ENCODE results near the gene BRSK1. TPM values are rescaled to one million over a fixed set of nuclear protein-coding genes. Genes with fewer than 3 reads are reported as not detected.

The BRSK1 gene
- total RNA-seq: 0.21 and 0.48 TPM in 2 replicates

GRCh38 chr19:55283548-55284377, at the start of gene BRSK1:
Gene BRSK1 (plus strand): TSS chr19:55283997. CDS start chr19:55284443, 446 bp downstream.

GRCh38 chr19:55258828-55259539, 24.8 kb upstream of the BRSK1 start, which contains the start of gene PPP6R1:
Gene PPP6R1 (minus strand): TSS chr19:55259017. CDS start chr19:55247103, 11,914 bp downstream.

GRCh38 chr19:55279770-55280643, 3.8 kb upstream of the BRSK1 start, which contains the start of gene HSPBP1:
Gene HSPBP1 (minus strand): TSS chr19:55280110. CDS start chr19:55279608, 502 bp downstream.

GRCh38 chr19:55325172-55325571, 41.4 kb downstream of the BRSK1 start, which contains the start of gene TMEM150B:
Gene TMEM150B (minus strand): TSS chr19:55325341. CDS start chr19:55321036, 4,305 bp downstream.

GRCh38 chr19:55339105-55339888, 55.5 kb downstream of the BRSK1 start, which contains the start of gene KMT5C:
Gene KMT5C (plus strand): TSS chr19:55339876. CDS start chr19:55341937, 2,061 bp downstream.

GRCh38 chr19:55354698-55355212, 71.0 kb downstream of the BRSK1 start, which contains the start of gene COX6B2:
Gene COX6B2 (minus strand): TSS chr19:55354719. CDS start chr19:55354521, 198 bp downstream.

Other genes with a start within 250 kb of the BRSK1 start
- not detected in 2 replicates for gene GP6, start 245.7 kb upstream of the BRSK1 start, total RNA-seq
- 21.7 and 37.1 TPM in 2 replicates for gene RDH13, start 220.8 kb upstream of the BRSK1 start, total RNA-seq
- 92.1 and 125 TPM in 2 replicates for gene EPS8L1, start 208.1 kb upstream of the BRSK1 start, total RNA-seq
- 18.1 and 26.5 TPM in 2 replicates for gene PPP1R12C, start 166.4 kb upstream of the BRSK1 start, total RNA-seq
- gene TNNT1, start 134.8 kb upstream of the BRSK1 start, total RNA-seq: 79.9 and 106 TPM in 2 replicates
- 0.72 and 2.1 TPM in 2 replicates for gene TNNI3, start 126.3 kb upstream of the BRSK1 start, total RNA-seq
- gene DNAAF3, start 117.4 kb upstream of the BRSK1 start, total RNA-seq: 1.2 and 1.5 TPM in 2 replicates
- 0.72 and 1.3 TPM in 2 replicates for gene SYT5, start 103.7 kb upstream of the BRSK1 start, total RNA-seq
- 1.7 and 3.0 TPM in 2 replicates for gene PTPRH, start 74.5 kb upstream of the BRSK1 start, total RNA-seq
- 0.21 and 0.24 TPM in 2 replicates for gene TMEM86B, start 55.2 kb upstream of the BRSK1 start, total RNA-seq
- gene PPP6R1, start 25.0 kb upstream of the BRSK1 start, total RNA-seq: 17.9 and 22.7 TPM in 2 replicates
- 37.1 and 43.1 TPM in 2 replicates for gene HSPBP1, start 3.9 kb upstream of the BRSK1 start, total RNA-seq
- not detected in 2 replicates for gene TMEM150B, start 41.3 kb downstream of the BRSK1 start, total RNA-seq
- 6.4 and 10.6 TPM in 2 replicates for gene KMT5C, start 55.9 kb downstream of the BRSK1 start, total RNA-seq
- gene COX6B2, start 70.7 kb downstream of the BRSK1 start, total RNA-seq: 0.64 TPM in 1 of 2 replicates, not detected in the other
- not detected in 2 replicates for gene GARIN5B, start 79.3 kb downstream of the BRSK1 start, total RNA-seq
- gene IL11, start 86.5 kb downstream of the BRSK1 start, total RNA-seq: 1.7 and 15.9 TPM in 2 replicates
- 0.96 TPM in 1 of 2 replicates, not detected in the other for gene TMEM190, start 92.8 kb downstream of the BRSK1 start, total RNA-seq
- gene TMEM238, start 100.3 kb downstream of the BRSK1 start, total RNA-seq: 9.6 and 24.3 TPM in 2 replicates
- gene RPL28, start 101.9 kb downstream of the BRSK1 start, total RNA-seq: 142 and 275 TPM in 2 replicates
- 18.5 and 42.2 TPM in 2 replicates for gene UBE2S, start 123.8 kb downstream of the BRSK1 start, total RNA-seq
- not detected in 2 replicates for gene SHISA7, start 159.3 kb downstream of the BRSK1 start, total RNA-seq
- 49.2 and 88.9 TPM in 2 replicates for gene ISOC2, start 177.6 kb downstream of the BRSK1 start, total RNA-seq
- not detected in 2 replicates for gene C19orf85, start 180.8 kb downstream of the BRSK1 start, total RNA-seq
- gene ZNF628, start 192.6 kb downstream of the BRSK1 start, total RNA-seq: 0.48 and 1.1 TPM in 2 replicates
- 7.9 and 11.1 TPM in 2 replicates for gene NAT14, start 201.2 kb downstream of the BRSK1 start, total RNA-seq
- 0.24 TPM in 1 of 2 replicates, not detected in the other for gene SSC5D, start 204.4 kb downstream of the BRSK1 start, total RNA-seq

All from tracheal epithelial cell (primary cell).